T follicular helper cell (primary cell): ENCODE results near the gene DUSP10.
A peak's percentile ranks its signal among the peaks of the same experiment; 100 is the strongest.

Experiments
- DNase-seq: peaks from one replicate; pipeline ENCODE4 v3.0.0-alpha.2; 2020; ENCODE audit warnings: low read depth

DUSP10 gene

GRCh38 chr1:221712776-221713431, 29.0 kb downstream of the DUSP10 start:
- peak; percentile 64 for DNase-seq

GRCh38 chr1:221712198-221712684, 29.6 kb downstream of the DUSP10 start:
- peak; percentile 46 for DNase-seq

GRCh38 chr1:221711656-221712055, 30.2 kb downstream of the DUSP10 start:
- DNase-seq = no peak

- DNase-seq = no peak
These were observed 30.8 kb downstream of the DUSP10 start for GRCh38 chr1:221711063-221711577.

GRCh38 chr1:221709854-221710253, 32.0 kb downstream of the DUSP10 start:
- no peak for DNase-seq

- DNase-seq = peak; percentile 41
These were observed 32.9 kb downstream of the DUSP10 start for GRCh38 chr1:221708987-221709386.

- no peak for DNase-seq
These were observed 33.8 kb downstream of the DUSP10 start for GRCh38 chr1:221708076-221708571.

GRCh38 chr1:221706876-221707582, 34.9 kb downstream of the DUSP10 start:
- no peak for DNase-seq

GRCh38 chr1:221706191-221706590, 35.7 kb downstream of the DUSP10 start:
- no peak for DNase-seq

- no peak for DNase-seq
These were observed 37.6 kb downstream of the DUSP10 start for GRCh38 chr1:221704306-221704705.

- no peak for DNase-seq
These were observed 40.2 kb downstream of the DUSP10 start for GRCh38 chr1:221701570-221702186.

- no peak for DNase-seq
These were observed 40.9 kb downstream of the DUSP10 start for GRCh38 chr1:221700948-221701347.

GRCh38 chr1:221700536-221700935, 41.4 kb downstream of the DUSP10 start:
- no peak for DNase-seq

- DNase-seq = no peak
These were observed 41.8 kb downstream of the DUSP10 start for GRCh38 chr1:221699978-221700519.

GRCh38 chr1:221699577-221699976, 42.3 kb downstream of the DUSP10 start:
- no peak for DNase-seq

- no peak for DNase-seq
These were observed 43.1 kb downstream of the DUSP10 start for GRCh38 chr1:221698579-221699349.

GRCh38 chr1:221697923-221698425, 43.9 kb downstream of the DUSP10 start:
- no peak for DNase-seq

- DNase-seq = no peak
These were observed 45.0 kb downstream of the DUSP10 start for GRCh38 chr1:221696718-221697461.

- DNase-seq = no peak
These were observed 45.9 kb downstream of the DUSP10 start for GRCh38 chr1:221696027-221696426.

- DNase-seq = no peak
These were observed 46.6 kb downstream of the DUSP10 start for GRCh38 chr1:221695301-221695700.

GRCh38 chr1:221694109-221694508, 47.8 kb downstream of the DUSP10 start:
- DNase-seq = no peak
